Spleen (tissue), 7 donors: ENCODE measurements around the gene KIF1A.

ENCODE experiments used
- CTCF ChIP-seq, 11 experiments: fragments of 200-600 bp in 7 of 11; fragments of 450-650 bp in 4 of 11; sonication (generic) in 4 of 11; IDR thresholded peaks in 8 of 11; conservative IDR thresholded peaks in 3 of 11; 1 replicate in 7 of 11; 2 replicates in 4 of 11; pipeline versions ENCODE4 v1.4.0 to v1.8.0; 2016 to 2021; ENCODE audit warnings: antibody characterized with exemption in 11 of 11, inconsistent platforms in 4 of 11, mild to moderate bottlenecking in 1 of 11
- POLR2A ChIP-seq, 3 donors: fragments of 450-650 bp; IDR thresholded peaks; one replicate each; pipeline ENCODE4 v1.5.1; 2017; ENCODE audit warnings: antibody characterized with exemption in 3 of 3, mild to moderate bottlenecking in 1 of 3
- donor health status: DM: no; HTN: no; CAD: no; lungs with moderate emphysema.
- donor health status: DM: no; HTN: no; CAD: no.
- donor health status: DM: no; HTN: no; CAD: no.

DNA sequence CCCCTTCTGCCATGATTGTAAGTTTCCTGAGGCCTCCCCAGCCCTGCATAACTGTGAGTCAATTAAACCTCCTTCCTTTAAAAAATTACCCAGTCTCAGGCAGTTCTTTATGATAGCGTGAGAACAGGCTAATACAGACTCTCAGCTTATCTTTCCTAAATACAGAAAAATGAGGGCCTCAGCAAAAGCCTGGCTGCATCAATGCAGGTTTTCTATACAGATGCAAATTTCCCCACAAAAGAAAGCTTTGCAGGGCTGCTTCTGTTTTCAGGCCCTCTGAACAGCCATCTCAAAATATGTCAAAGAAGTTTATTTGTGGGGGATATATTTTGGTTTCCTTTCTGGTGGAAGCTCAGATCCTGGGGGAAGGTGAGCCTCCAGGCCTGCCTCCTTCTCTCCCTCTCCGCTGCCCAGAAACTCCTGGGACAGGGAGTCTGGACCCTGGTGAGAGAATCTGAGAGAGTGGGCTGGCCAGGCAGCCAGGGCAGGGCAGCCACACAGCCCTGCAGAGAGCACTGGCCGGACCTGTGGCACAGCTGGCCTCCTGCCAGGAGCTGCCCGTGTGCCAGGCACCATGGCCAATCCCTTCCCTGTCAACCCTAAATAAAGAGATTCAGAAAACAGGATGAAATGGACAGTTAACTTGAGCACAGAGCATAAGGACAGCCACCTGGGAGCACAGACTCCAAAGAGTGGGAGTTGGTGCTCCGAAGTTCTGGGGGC lies 27.0 kb upstream of the KIF1A start:
- TF ChIP-seq CTCF (IDR thresholded peaks at IDR 0.05 in 8 of 11, conservative IDR thresholded peaks at IDR 0.05 in 3 of 11) (no peak), POLR2A (IDR thresholded peaks at IDR 0.05) (no peak)
